ENCODE data around the gene HOXB9.

Gene HOXB9

DNA sequence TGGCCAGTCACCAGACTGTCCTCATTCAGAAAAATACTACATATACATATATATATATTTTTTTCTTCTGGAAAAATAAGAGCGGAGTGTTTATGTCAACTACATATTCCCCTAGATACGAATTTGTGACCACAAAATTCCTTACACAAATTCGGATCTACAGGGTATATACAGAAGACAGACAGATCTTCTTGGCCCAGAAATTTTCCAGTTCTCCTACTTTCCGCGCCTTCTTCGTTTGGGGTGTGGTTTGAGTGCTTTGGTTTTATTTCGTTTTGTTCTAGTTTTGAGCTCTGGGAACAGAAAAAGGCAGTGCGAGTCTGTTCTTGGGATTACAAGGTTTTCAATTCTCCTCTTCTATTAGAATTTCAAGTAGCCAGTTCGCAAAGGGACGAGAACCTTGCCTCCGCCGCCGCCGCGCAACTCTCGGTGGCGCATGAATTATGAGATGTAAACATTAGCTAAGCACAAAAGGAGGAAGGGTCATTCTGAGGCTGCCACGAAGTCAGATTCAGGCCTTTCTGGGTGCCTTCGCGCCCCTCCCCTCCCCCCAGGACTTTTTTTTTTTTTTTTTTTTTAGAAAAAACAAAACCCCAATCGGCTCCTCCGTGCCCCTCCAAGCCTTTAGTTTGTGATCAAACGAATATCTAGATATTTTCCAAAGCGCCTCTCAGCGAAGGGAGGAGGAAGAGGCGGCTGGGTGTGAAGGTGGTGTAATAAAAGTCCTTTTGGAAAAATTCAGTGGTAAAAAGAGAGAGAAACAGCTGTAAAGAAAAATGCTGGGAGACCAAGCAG, 46.2 kb downstream of the HOXB9 start:
- DNase-seq: no peak

DNA sequence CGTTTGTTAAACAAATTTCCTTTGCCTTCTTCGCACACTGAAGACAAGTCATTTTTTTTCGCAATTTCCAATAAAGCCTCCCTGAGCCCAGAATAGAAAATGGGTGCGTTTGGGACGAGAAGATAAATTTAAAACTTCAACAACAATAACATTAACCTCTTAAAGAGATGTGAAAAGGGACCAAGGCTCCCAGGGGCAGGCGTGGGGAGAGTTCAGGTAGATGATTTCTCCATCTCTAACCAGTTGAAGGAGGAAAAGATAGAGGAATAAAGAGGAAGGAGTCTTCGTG, 46.7 kb downstream of the HOXB9 start:
- no peak for DNase-seq

DNA sequence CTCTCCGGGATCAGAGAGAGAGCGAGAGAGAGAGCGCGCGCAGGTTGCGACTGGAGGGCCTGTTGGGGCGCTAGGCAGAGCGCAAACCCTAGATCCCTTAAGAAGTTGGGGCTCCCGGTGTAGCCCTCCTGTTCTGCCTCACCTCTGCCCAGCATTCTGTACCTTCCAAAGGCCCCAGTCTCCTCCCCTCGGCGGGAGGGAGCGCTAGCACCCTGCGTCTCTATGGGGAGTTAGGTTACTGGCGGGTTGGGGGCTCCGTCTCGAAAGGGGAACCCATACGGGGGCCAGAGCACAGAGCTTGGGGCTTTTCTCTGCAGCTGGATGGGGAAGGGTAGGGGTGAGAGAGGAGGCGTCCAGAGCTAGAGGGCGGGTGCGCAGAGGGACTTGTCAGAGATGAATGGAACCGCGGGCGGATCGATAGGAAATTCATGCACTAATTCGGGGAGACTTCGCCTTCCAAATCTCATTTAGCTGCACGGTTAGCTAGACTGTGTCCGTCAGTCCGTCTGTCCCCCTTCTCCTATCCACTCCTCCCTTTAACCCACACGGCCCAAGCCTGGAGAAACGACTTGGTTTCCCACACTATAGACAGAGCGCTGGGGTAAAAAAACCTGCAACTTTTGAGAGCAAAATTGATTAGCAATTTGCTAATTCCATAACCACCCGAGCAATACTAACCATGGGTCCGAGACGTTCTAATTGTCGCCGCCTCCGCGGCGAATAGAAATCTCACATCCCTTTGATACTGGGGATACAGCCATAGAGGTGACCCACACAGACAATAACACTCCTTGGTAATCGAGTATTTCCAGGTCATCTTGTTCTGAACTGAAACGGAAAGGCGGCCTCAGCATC, 47.3 kb downstream of the HOXB9 start:
- DNase-seq: no peak

DNA sequence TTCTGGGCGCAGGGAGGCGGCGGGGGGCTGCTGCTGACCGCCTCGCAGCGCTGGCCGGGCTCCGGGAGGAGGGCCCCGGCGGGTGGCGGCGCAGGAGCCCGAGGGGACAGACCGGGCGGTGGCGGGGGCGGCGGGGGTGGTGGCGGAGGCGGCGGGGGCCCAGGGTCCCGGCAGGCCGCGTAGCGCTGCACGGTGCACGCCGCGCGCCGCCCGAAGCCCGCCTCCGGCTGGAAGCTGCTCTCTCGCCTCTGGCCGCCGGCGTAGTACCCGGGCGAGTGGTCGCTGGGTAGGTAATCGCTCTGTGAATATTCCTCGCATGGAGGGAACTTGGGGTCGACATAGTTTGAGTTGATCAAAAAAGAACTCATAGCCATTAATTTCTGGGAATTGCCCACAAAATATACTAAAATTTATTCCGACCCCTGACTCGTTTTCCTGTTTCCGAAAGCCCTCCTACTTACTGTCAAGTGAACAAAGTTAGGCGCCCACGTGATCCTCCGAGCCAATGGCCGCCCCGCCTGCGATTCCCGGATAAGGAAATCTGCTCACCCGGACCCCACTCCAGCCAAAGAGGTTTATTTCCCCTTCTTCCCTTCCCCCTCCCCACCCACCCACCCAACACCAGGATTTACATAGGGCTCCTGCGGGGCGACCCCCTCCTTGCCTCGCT, 48.1 kb downstream of the HOXB9 start, which contains the start of gene HOXB4:
Gene HOXB4, minus strand, starts transcription at position 405 of the 670 bp plus-strand sequence. Its CDS starts 31 bp downstream, at position 374.
- DNase-seq: peak; percentile 82

DNA sequence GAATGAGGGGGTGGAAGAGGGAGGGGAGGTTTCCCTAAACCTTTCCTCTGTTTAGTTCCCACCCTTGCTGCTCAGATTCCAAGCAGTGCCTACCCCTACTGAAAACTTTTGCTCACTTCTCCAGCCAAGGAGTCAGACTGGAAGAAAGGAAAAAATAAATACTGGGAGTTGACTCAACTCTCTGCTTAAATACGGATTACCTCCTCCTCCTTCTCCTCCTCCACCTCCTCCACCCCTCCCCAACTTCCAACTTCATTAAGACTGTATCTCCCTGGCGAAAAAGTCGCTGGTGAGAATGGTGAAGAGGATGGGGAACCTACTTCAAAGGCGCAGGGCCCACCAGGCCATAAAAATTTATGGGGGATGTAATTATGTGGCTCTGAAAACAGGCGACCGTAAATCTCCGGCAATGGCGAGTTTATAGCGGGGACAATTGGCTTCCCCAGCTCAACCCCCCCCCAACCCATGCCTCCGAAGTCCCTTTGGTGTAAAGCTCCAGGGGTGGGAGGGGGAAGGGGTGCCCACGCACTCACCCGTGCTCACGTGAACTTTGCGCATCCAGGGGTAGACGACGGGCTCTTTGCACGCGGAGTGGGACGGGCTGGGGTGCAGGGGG, 48.7 kb downstream of the HOXB9 start:
- peak; percentile 22 for DNase-seq

- DNase-seq: peak; percentile 16
These were observed 49.5 kb downstream of the HOXB9 start for GRCh38 chr17:48576479-48577309.

GRCh38 chr17:48575673-48576478, 50.3 kb downstream of the HOXB9 start:
- no peak for DNase-seq

- no peak for DNase-seq
These were observed 51.0 kb downstream of the HOXB9 start for GRCh38 chr17:48575066-48575582.

- no peak for DNase-seq
These were observed 51.6 kb downstream of the HOXB9 start for GRCh38 chr17:48574505-48575065.

- no peak for DNase-seq
These were observed 54.2 kb downstream of the HOXB9 start for GRCh38 chr17:48571826-48572417.

Data from activated CD4-positive, alpha-beta T cell treated with anti-CD3 and anti-CD28 coated beads, Interleukin-10, Interleukin-2, amounts not matched to agents 100 ng/mL and 50 ng/mL, durations not matched to agents 16 hours and 8 hours (primary cell).